HG03108 (cell line): Measurements from ENCODE around the gene GUCY2D.

Experiments
- ATAC-seq: cut with Tn5 transposase; IDR thresholded peaks from one replicate; pipeline ENCODE4 v1.9.1; 2021; ENCODE audit warnings: moderate library complexity; ENCODE audit not compliant: unreplicated experiment

The GUCY2D gene

DNA sequence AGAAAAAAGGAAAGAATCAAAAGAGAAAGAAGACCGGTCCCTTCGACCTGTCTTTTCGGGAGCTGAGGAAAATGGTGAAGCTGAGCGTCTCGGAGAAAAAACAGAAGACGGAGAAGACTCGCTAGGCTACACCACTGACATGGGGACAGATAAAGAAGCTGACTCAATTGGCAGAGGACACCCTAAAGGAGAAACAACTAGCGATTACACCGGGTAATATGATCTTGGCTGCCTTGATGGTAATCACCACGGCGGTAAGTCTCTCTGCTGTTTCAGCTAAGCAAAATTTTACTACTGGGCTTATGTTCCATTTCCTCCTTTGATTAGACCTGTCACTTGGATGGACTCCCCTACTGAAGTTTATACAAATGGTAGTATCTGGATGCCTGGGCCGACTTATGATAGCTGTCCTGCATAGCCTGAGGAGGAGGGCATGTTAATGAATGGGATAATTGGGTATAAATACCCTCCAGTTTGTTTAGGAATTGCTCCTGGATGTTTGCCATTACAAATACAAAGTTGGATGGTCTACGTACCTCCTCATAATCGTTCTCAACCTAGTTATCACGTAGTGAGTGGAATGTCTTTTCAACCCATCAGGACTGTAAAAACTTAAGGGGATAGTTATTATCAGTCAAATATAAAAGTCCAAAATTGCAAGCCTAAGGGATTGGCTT, 60.5 kb downstream of the GUCY2D start:
- ATAC-seq = no peak

DNA sequence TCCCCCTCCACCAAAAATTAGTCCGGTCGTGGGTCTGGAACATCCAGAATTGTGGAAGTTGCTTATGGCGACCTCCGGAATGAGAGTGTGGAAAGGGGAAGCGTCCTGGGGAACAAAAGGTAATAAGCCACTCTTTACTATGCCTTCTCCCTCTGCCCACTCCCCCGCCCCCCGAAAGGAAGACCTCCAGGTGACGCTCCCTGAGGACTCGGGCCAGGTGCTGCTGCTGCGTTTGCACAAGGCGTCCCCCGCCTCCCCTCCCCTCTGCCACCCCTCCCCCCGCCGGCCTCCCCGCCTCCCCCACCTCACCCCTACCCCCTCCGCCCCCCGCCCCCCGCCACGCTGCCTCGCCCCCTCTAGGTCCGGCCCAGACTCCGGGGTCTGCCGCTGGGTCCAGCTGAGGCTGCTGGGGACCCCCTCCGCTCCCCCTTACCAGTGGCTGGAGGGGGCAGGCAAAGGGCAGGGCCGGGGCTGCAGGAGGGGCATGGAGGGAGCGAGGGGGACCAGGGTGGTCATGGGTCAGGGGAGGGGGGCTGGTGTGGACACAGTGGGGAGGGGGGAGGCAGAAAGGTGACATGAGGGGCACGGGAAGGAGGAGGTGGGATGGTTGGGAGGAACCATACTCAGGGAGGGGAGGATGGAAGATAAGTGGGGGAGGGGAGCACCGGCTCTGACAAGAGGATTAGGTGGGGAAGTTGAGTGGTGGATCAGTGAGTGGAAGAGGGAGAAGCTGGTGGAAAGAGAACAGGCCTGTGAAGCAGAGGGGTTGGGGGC, 61.5 kb downstream of the GUCY2D start:
- ATAC-seq = no peak

DNA sequence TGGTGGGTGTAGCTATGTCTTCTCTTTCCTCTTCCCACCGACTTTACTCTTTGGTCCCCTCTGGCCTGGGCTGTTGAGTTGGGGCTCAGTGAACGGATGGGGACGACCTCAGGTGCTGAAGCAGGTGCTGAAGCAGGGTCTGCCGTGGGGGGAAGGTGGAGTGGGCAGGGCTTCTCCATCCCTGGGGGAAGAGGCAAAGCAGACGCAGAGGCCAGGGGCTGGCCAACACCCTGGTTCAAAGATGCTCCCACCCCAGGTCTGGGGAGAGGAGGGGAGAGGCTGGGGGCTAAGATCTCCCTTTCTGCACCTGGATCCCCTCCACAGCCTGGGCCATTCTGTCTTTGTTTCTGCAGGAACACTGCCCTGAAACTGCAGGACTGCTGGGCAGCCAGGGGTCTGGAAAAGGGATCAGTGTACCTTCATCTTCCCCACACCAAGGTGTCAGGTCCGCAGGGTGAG, 62.2 kb downstream of the GUCY2D start:
- ATAC-seq = no peak

DNA sequence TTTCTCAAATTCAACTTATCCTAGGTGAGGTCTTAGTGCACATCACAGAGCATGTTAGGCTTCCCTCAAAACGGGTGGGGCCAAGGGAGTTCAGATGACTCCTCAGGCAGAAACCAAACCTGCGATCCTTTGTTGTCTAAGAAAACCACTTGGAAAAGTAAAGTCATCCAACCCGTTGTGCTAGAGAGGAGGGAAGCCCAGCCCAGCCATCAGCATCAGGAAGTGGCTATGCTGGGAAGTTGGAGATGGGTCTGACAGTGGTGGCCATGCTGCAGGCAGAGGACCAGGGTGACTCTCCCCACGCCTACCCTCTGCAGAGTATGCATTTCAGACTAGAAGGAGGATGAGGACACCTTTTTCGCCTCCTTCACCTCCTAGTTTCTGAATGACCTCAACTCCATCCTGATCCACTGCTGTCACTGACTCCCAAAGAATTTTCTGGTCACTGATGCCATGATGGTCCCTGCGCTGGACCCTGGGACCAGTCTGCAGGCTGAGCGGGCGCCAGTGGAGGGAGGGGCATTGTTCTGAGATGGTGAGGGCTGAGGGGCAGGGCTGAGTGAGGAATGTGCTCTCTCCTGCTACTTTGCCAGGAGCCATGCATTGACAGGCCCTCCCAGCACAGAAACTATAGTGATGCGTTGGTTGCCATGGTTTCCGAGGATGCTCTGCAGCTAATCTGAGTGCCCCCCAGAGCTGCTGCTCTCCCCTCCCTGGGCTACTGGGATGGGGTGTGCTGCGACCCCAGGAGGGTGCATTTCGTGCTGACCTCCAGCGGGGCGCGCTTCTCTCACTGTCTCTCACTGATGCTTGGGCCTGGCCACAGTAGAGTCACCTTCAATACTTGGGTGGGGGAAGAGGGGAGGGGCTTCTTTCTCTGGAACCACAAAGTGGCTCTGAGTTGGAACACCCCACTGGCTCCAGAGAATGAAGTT, 64.7 kb downstream of the GUCY2D start:
- ATAC-seq = no peak

DNA sequence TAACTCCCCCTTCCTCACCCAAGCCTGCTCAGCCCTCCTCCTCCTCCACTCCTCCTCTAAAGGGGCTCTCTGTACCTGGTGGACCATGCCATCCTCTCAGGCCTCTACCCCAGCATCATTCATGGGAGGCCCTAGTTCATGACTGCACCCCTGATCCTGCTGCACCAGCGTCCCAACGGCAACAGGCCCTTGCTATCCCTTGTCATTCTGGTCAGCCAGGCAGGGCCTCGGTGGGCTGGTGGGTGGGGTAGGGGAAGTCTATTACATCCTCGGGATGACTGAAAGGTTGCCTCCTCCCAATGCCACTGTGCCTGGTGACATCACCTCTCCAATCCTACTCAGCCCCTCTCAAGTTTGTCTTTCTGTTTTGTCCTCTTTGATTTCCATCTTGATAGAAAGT, 65.4 kb downstream of the GUCY2D start:
- ATAC-seq = no peak

DNA sequence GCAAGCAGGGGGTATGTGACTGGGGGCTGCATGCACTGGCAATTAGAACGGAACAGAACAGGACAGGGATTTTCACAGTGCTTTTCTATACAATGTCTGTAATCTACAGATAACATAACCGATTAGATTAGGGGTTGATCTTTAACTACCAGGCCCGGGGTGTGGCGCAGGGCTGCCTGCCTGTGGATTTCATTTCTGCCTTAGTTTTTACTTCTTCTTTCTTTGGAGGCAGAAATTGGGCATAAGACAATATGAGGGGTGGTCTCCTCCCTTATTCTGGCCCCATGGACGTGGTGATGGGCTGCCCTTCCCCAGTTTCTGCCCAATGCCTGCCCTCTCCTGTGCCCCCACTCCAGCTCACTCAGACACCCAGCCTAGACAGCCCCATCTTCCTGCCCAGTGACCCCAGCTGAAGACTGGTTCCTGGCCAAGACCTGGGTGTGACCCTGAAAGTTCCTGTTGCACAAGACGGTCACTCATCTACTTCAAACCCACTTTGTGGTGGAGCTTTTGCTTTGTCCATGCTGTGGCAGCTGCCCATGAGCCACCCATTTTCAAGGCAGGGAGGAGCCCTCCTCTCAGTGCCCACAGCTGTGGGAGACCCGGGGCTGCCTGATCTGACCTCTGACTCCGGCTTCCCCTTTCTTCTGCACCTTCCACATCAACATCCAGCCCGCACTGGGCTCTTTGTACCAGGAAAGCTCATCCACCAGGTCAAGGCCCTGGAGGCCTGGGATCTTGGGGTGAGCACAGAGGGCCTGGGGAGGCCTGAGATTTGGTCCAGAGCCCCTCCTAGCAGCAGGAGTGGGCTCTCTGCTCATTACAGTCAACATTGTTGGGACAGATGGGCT, 66.5 kb downstream of the GUCY2D start:
- ATAC-seq = no peak

DNA sequence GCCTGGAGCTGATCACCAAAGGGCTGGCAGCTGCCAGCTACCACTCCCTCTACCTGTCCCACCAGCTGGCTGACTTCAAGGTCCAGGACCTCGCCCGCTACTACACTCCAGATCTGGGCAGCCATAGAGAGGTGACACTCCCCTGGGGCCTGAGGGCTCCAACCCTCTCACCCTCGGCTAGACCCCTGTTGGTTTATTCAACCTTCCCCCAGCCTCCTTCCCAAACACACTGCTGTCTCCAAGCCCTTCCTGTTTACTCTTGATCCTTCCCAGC, 67.1 kb downstream of the GUCY2D start:
- no peak for ATAC-seq
